ENCODE data around the gene LRRFIP1. TPM values are rescaled to one million over a fixed set of nuclear protein-coding genes. Genes with fewer than 3 reads are reported as not detected.

Gene LRRFIP1
- total RNA-seq, 4 donors from 2014 or later, result 84.9 to 152 (median 120) TPM

GRCh38 chr2:237601453-237602116 is 25.8 kb upstream of the LRRFIP1 start:
- WGBS, 2 donors, result 81 to 91% methylated on average over 3 to 14 of the region's 14 CpGs

GRCh38 chr2:237602409-237602808 is 25.0 kb upstream of the LRRFIP1 start:
- no peaks in the 10 kb centered on the region for H3K9me3 ChIP-seq
- no peak for DNase-seq
- H3K27me3 ChIP-seq, result no peaks in the 10 kb centered on the region
- intact Hi-C loops (cut with DNase I), result no loop called here
- H3K4me3 ChIP-seq, result no peak overlapping the region
- H3K4me1 ChIP-seq, result peaks cover 0 to 34% (median 8%) of the 10 kb centered on the region in 3 donors
- WGBS, 2 donors, result 89 to 90% methylated on average over 7 of the region's 7 CpGs
- H3K36me3 ChIP-seq, result no peaks in the 10 kb centered on the region
- TF ChIP-seq, protein P1, sequence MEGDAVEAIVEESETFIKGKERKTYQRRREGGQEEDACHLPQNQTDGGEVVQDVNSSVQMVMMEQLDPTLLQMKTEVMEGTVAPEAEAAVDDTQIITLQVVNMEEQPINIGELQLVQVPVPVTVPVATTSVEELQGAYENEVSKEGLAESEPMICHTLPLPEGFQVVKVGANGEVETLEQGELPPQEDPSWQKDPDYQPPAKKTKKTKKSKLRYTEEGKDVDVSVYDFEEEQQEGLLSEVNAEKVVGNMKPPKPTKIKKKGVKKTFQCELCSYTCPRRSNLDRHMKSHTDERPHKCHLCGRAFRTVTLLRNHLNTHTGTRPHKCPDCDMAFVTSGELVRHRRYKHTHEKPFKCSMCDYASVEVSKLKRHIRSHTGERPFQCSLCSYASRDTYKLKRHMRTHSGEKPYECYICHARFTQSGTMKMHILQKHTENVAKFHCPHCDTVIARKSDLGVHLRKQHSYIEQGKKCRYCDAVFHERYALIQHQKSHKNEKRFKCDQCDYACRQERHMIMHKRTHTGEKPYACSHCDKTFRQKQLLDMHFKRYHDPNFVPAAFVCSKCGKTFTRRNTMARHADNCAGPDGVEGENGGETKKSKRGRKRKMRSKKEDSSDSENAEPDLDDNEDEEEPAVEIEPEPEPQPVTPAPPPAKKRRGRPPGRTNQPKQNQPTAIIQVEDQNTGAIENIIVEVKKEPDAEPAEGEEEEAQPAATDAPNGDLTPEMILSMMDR (IDR thresholded peaks at IDR 0.05), result no peak
- no peak for TF ChIP-seq POLR2A (IDR thresholded peaks at IDR 0.05)
- no peak overlapping the region for H3K27ac ChIP-seq

More at GRCh38 chr2:237601453-237602116, 25.8 kb upstream of the LRRFIP1 start:
- TF ChIP-seq POLR2A (IDR thresholded peaks at IDR 0.05), result no peak
- TF ChIP-seq, protein P1 (IDR thresholded peaks at IDR 0.05), result no peak
- H3K4me1 ChIP-seq, result peaks cover 0 to 34% (median 8%) of the 10 kb centered on the region in 3 donors
- no peak overlapping the region for H3K27ac ChIP-seq
- DNase-seq, result no peak
- H3K27me3 ChIP-seq, result no peaks in the 10 kb centered on the region
- no peaks in the 10 kb centered on the region for H3K36me3 ChIP-seq
- H3K4me3 ChIP-seq, result no peak overlapping the region
- no peaks in the 10 kb centered on the region for H3K9me3 ChIP-seq
- intact Hi-C loops (cut with DNase I), result no loop called here

- WGBS, 2 donors, result 72 to 83% methylated on average over 12 to 13 of the region's 13 CpGs
- Histone ChIP-seq H3K4me3 (peak overlapping the region in 1 of 4 donors; percentile 18), H3K9me3 (no peaks in the 10 kb centered on the region), H3K27ac (peak overlapping the region in 3 of 4 donors; percentile 45 to 70 (median 69)), H3K4me1 (peaks cover 0 to 34% (median 8%) of the 10 kb centered on the region in 3 donors), H3K36me3 (no peaks in the 10 kb centered on the region), H3K27me3 (no peaks in the 10 kb centered on the region)
- intact Hi-C loops (cut with DNase I), result no loop called here
- TF ChIP-seq POLR2A (IDR thresholded peaks at IDR 0.05), result no peak
- TF ChIP-seq, protein P1 (IDR thresholded peaks at IDR 0.05), result no peak
- DNase-seq, result no peak
Observed at GRCh38 chr2:237603049-237603717, 24.2 kb upstream of the LRRFIP1 start.

- Histone ChIP-seq H3K4me3 (peak overlapping the region in 1 of 4 donors; percentile 18), H3K36me3 (no peaks in the 10 kb centered on the region), H3K27ac (peak overlapping the region; percentile 23 to 70 (median 57)), H3K9me3 (no peaks in the 10 kb centered on the region), H3K27me3 (no peaks in the 10 kb centered on the region), H3K4me1 (peaks cover 0 to 34% (median 8%) of the 10 kb centered on the region in 3 donors)
- DNase-seq, result no peak
- 11 to 17% methylated on average over 13 to 14 of the region's 15 CpGs for WGBS, 2 donors
- TF ChIP-seq POLR2A (IDR thresholded peaks at IDR 0.05), result peak in 1 of 4 donors; percentile 54
- TF ChIP-seq, protein P1 (IDR thresholded peaks at IDR 0.05), result no peak
- intact Hi-C loops (cut with DNase I), result no loop called here
Observed at GRCh38 chr2:237603718-237604362, 23.5 kb upstream of the LRRFIP1 start.

DNA sequence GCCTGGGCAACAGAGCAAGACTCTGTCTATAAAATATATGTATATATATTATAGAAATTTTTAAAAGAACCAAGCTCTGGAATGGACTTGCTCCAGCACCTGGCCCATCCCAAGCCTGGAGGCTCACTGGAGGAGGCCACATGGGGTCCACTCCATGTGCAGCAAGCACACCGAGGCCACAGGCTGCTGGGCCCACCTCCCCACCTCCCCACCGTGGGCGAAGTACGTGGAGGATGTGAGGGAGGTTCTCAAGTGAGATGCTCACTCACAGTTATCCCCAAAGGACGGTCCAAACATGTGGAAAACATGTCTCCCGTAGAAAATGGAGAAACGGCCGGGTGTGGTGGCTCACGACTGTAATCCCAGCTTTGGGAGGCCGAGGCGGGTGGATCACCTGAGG is 23.0 kb upstream of the LRRFIP1 start:
- DNase-seq, result no peak
- intact Hi-C loops (cut with DNase I), result no loop called here
- TF ChIP-seq POLR2A (IDR thresholded peaks at IDR 0.05), result no peak
- TF ChIP-seq, protein P1 (IDR thresholded peaks at IDR 0.05), result no peak
- Histone ChIP-seq H3K4me1 (peaks cover 0 to 33% (median 8%) of the 10 kb centered on the region in 3 donors), H3K27me3 (no peaks in the 10 kb centered on the region), H3K36me3 (no peaks in the 10 kb centered on the region), H3K4me3 (no peak overlapping the region), H3K27ac (peak overlapping the region in 2 of 4 donors; percentile 45 to 69), H3K9me3 (no peaks in the 10 kb centered on the region)
- WGBS, 2 donors, result 83 to 85% methylated on average over 4 to 11 of the region's 11 CpGs

All from esophagus squamous epithelium (tissue), 5 donors.